NCI-H510A (cell line): ENCODE results near the gene ZNF511.

ENCODE experiments used
- DNase-seq: peaks from one replicate; lab custom pipeline; 2025; lab: John Stamatoyannopoulos, UW

The ZNF511 gene

DNA sequence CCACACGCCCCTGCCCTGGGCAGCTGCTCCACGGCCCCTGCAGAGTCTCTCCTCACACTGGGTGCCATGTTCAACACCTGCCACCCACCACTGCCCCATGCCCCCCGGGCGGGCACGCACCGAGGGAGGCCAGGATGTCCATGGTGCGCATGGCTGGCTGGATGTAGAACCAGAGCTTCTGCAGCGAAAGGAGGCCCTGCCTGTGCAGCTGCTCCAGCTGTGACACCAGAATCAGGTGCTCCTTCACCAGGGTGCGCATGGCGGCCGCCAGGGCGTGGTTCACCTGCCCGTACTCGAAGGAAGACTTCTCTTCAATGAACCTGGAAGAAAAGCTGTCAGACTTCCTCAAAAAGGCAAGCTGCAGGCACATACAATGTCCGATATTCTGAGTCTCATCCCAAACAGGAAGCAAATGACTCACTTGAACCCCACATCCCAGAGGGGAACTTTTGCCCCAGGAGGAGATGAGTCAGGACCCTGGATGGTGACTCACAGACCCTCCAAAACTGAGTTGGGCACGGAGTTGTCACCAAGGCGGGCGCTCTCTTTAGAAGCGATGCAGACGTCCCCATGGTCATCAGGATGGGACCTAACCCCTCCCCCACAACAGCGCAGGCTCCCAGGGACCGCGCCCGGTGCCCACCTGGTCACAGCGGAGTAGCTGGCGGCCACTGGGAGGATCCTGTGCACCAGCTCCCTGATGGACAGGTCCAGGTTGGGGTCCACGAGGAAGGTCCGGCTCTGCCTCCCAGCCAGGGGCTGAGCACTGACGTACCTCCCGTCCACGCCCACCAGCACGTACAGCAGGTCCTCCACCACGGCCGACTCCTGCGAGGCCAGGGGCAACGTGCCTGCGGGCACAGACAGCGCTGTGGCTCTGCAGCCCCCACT is 15.6 kb upstream of the ZNF511 start:
- DNase-seq, result no peak

- DNase-seq, result no peak
Measured at GRCh38 chr10:133293810-133294119, 14.9 kb upstream of the ZNF511 start.

DNA sequence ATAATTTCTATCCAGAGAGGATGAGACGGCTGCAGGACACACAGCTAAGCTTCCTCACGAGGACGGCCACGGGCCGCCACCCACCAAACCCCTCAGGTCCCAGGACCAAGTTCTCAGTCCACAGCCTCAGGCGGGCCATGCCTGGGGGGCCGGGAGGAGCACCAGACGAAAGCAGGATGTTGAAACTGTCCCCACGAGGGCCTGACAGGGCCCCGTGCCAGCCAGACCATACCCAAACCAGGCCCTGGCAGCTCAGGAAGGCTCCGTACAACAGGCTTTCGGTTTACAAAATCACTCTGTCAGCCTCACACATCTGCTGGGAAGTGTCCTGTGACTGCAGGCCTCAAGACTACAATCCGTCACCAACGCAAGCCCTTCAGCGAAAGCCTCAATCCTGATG is 14.5 kb upstream of the ZNF511 start:
- DNase-seq, result no peak

GRCh38 chr10:133295426-133296320 is 13.0 kb upstream of the ZNF511 start:
- no peak for DNase-seq

DNA sequence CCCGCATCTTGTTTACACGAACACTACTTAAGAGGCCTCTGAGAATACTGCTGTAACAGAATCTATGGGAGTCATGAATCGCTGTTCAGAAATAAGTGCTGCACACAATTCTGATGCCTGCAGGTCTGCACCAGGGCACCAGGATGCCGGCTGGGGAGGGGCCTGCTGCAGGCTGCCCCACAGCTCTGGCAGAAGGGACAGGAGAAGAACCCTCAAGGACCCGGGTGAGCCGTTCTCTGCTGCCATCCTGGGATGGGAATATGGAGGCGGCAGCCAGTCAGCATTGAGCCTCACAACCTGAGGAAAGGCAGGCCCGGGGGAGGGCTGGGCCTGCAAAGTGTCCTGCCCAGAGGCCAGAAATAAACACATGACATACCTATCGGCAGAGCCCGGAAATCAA is 11.2 kb upstream of the ZNF511 start:
- DNase-seq, result no peak

DNA sequence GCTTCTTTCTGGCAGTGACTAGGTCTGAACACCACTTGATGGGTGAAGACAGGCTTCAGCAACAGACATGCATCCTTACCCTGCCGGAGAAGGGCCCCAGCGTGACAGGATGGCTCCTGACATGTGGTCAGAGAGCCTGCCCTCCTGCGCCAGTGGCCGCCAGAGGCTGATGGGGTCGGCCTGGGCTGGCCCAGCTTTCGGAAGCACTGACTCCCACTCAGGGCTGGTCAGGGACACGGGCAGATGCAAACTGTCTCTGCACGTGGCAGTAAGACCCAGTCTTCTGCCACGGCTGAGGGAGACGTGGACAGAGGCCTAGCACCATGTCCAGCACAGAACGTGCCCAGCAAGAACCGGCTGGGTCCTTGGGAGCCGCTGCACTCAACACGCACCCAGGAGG is 10.2 kb upstream of the ZNF511 start:
- DNase-seq, result no peak

DNA sequence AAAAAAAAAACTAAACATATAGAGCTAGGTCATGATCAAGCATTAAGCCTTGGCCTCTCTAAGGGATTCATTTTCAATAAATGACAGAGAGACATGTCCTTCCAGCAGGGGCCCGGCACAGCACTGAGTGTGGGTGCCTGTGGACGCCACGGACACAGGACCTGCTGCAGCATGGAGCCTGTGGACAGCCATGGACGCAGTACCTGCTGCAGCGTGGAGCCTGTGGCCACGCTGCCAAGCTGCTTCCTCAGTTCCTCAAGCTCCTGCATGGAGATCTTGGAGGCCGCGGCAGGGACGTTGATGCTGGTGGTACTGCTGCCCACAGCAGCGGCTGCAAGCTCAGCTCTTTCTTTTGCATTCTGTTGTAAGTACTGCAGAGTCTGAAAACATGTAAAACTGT is 9.5 kb upstream of the ZNF511 start:
- DNase-seq, result no peak

GRCh38 chr10:133299738-133300137 is 9.0 kb upstream of the ZNF511 start:
- DNase-seq, result no peak

GRCh38 chr10:133302230-133302629 is 6.5 kb upstream of the ZNF511 start:
- no peak for DNase-seq

DNA sequence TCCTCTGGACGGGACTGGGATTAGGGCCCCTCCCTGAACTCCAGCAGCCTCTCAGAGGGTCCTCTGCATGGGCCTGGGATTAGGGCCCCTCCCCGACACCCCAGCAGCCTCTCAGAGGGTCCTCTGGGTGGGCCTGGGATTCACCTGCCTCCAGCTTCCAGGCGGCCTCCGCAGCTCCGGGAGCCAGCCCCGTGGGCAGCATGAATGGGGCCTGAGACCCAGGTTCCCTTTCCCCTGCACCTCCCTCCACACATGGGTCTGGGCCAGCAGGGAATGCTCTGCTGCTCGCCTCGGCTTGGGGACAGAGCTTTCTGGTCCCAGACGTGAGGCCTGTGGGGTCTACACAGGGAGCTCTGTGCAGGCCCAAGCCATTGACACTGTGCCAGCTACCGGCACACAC is 5.5 kb upstream of the ZNF511 start:
- DNase-seq, result no peak

DNA sequence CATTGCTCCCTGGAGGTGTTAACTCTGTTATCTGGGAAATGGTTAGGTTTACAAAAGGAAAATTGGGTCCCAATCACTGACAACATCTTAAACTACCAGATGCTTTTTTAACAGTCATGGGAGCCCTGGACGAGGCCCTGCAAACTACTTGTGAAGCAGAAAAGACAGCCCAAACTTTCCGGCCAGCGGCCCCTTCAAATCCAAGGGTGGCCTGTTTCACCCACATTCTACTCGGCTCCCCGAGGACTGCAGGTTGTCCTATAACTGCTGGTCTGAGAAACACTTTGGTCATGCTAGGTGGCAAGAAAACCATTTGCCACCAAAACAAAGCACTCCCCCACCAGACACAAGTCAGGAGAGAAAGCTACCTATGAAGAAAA is 2.6 kb upstream of the ZNF511 start:
- DNase-seq, result no peak

GRCh38 chr10:133306941-133307379 is 1.8 kb upstream of the ZNF511 start:
- no peak for DNase-seq

GRCh38 chr10:133307776-133308420 is 816 bp upstream of the ZNF511 start:
- peak; percentile 72 for DNase-seq

DNA sequence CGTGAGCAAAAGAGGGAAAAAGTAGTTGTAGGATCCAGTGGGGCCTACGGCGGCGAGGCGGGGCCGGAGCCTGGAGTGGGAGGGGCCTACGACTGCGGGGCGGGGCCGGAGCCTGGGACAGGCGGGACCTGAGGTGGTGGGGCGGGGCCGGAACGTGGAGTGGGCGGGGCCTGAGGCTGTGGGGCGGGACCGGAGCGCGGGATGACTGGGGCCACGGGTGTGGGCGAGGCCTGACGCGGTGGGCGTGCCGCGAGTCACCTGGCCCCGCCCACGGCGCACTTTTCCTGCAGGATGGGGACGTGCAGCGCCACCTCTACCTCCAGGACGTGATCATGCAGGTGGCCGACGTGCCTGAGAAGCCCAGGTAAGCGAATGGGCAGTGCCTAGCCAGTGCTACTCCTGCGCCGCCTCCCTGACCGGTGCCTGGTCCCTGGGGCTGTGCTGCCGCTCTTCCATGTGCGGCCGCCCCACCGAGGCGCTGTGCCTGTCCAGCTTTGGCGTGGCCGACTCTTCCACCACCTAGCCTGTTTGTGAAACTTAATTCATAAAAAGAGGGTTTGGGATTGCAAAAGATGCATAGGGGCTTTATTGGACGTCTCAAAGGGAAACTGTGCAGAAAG is 496 bp downstream of the ZNF511 start:
- DNase-seq, result peak; percentile 77

GRCh38 chr10:133309720-133310398 is 1.1 kb downstream of the ZNF511 start:
- peak; percentile 60 for DNase-seq

DNA sequence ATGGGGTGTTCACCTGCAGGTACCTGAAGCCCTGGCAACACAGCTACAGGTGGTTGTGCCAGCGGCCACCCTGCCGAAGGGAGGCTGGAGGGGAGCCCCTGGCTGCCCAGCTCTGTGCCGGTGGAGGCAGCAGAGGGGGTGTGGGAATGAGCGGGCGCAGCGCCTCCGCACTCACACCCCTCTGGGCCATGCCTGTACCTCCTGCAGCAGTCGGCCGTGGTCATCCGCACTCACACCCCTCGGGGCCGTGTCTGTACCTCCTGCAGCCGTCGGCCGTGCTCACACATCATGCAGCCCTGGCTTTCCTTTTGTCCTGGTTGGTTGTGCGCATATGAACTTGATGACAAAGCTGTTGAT is 1.7 kb downstream of the ZNF511 start:
- no peak for DNase-seq

- no peak for DNase-seq
Measured at GRCh38 chr10:133310789-133311188, 2.1 kb downstream of the ZNF511 start.

DNA sequence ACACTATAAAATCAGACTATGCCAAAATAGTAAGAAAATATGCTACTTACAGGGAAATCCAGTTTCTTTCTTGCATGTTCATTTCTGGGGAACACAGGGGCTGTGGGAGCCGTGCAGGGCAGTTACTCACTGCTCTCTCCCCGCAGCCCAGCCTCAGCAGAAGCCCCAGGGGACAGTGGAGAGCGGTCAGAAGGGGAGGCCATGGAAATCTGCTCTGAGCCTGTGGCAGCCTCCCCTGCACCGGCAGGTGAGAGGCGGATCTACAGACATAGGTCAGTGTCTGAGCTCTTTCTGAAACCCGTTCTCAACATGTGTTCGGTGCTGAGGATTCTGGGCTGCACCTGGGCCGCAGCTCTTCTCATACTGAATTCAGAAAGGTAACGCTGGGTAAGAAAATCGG is 2.9 kb downstream of the ZNF511 start:
- no peak for DNase-seq

- DNase-seq, result no peak
Measured at GRCh38 chr10:133312016-133312768, 3.5 kb downstream of the ZNF511 start.

DNA sequence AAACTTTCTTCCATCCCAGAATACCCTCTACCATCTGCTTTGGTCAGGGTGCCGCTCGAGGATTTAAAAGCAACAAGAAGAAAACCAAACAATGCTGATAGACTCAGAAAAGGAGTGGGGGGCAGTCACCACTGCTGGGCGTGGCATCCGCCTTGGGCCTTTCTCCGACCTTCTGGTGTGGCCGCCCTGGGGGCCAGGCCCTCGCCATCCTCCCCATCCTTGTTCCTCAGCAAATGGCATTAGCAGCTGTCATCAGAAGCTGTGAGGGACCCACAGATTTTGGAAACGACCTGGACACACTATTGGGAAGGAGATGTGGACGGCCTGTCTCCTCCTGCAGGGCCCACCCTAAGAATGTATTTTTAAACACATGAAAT is 4.0 kb downstream of the ZNF511 start:
- DNase-seq, result no peak

- DNase-seq, result no peak
Measured at GRCh38 chr10:133313192-133313591, 4.5 kb downstream of the ZNF511 start.
